NCI-H128 (cell line): ENCODE results near the gene REN.

Source experiments
- DNase-seq: peaks from one replicate; lab custom pipeline; 2025; ENCODE audit not compliant: unreplicated experiment; lab: John Stamatoyannopoulos, UW

Gene REN

DNA sequence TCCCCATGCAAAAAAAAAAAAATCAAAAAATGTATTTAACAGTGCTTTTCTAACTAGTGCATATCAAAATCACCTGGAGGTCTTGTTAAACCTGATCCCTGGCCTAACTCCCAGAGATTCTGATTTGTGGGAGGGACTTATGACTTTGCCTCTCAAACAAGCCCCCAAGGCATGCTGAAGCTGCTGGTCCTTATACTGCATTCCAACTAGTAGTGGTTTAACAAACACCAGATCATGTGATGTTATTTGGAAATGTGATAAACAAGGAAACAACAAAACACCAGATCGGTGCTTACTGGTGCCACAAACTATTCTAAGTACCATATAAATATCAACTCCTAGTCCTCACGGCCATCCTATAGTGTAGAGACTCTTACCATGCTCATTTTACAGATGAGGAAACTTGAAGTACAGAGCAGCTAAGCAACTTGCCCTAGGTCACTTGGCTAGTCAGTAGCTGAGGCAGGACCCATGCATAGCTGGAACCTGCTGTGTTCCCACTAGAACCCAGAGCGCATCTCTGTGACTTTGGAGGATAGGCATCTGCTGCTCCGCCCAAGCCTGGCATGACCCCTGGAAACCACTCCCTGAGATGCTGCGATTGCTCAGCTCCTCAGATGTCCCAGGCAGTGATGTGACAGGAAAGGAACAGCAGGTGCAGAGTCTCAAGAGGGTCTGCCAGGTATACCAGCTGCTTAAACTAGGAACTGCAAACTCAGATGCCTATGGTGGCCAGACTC lies 55.1 kb downstream of the REN start:
- DNase-seq: no peak

GRCh38 chr1:204108312-204109141 lies 57.6 kb downstream of the REN start:
- DNase-seq: peak; percentile 50

GRCh38 chr1:204107892-204108291 lies 58.2 kb downstream of the REN start:
- no peak for DNase-seq

GRCh38 chr1:204106825-204107224 lies 59.3 kb downstream of the REN start:
- DNase-seq: no peak

DNA sequence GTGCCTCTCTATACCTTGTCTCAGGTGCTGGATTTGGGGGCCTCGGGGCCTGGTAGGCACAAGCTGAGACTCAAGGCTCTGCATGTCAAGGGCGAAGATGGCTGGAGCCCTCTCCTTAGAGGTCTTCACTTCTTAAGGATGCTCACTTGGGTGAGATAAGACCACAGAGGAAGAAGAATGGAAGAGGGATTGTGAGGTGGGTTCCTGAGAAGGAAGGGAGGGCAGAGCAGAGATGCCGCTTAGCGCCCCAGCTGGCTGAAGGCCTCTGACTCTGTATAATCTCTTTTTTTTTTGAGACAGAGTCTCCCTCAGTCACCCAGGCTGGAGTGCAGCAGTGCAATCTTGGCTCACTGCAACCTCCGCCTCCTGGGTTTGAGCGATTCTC lies 61.0 kb downstream of the REN start:
- DNase-seq: no peak
